Measurements from ENCODE around the gene PLA2G4A.

PLA2G4A gene

DNA sequence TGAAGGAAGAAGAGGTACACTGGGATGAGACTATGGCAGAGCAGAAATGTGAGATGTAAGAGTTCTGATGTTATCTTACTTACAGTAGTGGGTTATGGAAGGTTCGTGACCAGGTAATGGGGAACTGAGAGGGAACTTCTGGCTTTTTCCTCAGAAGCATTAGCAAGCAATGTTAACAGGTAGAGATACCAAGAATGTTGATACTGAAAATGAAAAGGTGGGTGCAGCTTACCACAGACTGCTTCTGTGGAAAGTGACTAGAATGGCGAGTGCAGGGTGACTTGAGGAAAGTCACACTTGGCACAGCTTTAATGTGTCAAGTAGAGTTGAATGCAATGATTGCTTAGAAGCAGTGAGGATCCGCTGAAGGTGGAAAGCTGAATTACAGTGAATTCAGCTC, 70.8 kb downstream of the PLA2G4A start:
- no peak overlapping the region for H3K4me3 ChIP-seq (ENCODE audit: low read depth, low read length)
- no peak for DNase-seq (ENCODE audit: low read depth, low spot score)
- TF ChIP-seq, protein P1, sequence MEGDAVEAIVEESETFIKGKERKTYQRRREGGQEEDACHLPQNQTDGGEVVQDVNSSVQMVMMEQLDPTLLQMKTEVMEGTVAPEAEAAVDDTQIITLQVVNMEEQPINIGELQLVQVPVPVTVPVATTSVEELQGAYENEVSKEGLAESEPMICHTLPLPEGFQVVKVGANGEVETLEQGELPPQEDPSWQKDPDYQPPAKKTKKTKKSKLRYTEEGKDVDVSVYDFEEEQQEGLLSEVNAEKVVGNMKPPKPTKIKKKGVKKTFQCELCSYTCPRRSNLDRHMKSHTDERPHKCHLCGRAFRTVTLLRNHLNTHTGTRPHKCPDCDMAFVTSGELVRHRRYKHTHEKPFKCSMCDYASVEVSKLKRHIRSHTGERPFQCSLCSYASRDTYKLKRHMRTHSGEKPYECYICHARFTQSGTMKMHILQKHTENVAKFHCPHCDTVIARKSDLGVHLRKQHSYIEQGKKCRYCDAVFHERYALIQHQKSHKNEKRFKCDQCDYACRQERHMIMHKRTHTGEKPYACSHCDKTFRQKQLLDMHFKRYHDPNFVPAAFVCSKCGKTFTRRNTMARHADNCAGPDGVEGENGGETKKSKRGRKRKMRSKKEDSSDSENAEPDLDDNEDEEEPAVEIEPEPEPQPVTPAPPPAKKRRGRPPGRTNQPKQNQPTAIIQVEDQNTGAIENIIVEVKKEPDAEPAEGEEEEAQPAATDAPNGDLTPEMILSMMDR (IDR thresholded peaks at IDR 0.05; ENCODE audit: low read depth, low read length): no peak
- in situ Hi-C loops (cut with HindIII; ENCODE audit: low sequenced_read_pairs): no loop called here

DNA sequence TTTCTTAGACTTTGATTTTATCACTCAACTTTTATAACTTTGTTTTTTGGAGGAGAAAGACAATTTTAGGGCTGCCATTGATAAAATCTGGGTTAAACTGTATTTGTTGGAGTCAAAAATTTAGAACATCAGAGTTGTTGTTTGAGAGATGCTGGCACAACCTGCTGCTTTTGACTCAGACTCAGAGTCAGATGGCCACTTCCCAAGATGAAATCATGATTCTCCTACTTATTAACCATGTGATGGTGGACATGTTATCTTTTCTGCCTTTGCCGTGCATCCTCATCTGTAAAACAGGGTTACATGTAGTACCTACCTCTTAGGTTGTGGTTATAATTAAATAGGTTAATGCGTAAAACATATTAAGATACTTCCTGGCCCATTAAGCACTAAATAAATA, 71.2 kb downstream of the PLA2G4A start:
- no peak for DNase-seq (ENCODE audit: low read depth, low spot score)
- TF ChIP-seq, protein P1 (IDR thresholded peaks at IDR 0.05; ENCODE audit: low read depth, low read length): no peak
- H3K4me3 ChIP-seq (ENCODE audit: low read depth, low read length): no peak overlapping the region
- in situ Hi-C loops (cut with HindIII; ENCODE audit: low sequenced_read_pairs): no loop called here

DNA sequence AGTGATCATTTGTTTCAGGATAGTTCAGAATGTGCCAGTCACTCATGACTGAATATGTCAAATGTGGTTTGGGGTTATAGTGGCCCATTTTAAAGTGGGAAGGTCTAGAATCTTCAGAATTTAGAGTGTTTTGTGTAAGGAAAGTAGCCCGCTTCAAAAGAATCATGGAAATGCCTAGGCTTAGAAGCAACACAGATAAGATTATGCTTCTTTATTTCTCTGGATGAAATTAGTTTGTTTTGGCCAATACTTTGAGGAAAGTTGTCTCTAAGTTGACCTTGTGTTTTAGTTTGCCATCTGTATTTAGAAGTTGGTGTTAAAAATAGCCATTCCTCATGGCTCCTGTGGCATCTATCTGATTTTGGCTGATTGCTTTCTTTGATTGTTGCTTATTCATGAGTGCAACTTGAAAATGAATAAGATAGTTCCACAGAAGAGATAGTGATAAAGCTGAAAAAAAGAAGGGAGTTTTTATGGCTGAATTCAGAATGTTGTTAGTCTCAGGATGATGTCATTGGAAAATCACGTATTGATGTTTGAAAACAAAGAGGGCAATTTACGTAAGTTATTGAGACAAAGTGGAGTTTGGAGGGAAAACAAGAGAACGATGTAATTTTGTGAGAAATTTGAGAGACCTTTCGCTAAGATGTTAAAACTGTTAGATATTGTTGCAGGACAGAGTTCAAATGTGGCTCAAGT, 71.9 kb downstream of the PLA2G4A start:
- DNase-seq (ENCODE audit: low read depth, low spot score): no peak
- in situ Hi-C loops (cut with HindIII; ENCODE audit: low sequenced_read_pairs): no loop called here
- TF ChIP-seq, protein P1 (IDR thresholded peaks at IDR 0.05; ENCODE audit: low read depth, low read length): no peak
- no peak overlapping the region for H3K4me3 ChIP-seq (ENCODE audit: low read depth, low read length)

GRCh38 chr1:186901631-186902030, 72.9 kb downstream of the PLA2G4A start:
- TF ChIP-seq, protein P1 (IDR thresholded peaks at IDR 0.05; ENCODE audit: low read depth, low read length): no peak
- no peak overlapping the region for H3K4me3 ChIP-seq (ENCODE audit: low read depth, low read length)
- in situ Hi-C loops (cut with HindIII; ENCODE audit: low sequenced_read_pairs): no loop called here
- no peak for DNase-seq (ENCODE audit: low read depth, low spot score)

- no peak overlapping the region for H3K4me3 ChIP-seq (ENCODE audit: low read depth, low read length)
- no peak for DNase-seq (ENCODE audit: low read depth, low spot score)
- in situ Hi-C loops (cut with HindIII; ENCODE audit: low sequenced_read_pairs): no loop called here
- TF ChIP-seq, protein P1 (IDR thresholded peaks at IDR 0.05; ENCODE audit: low read depth, low read length): no peak
Measured at GRCh38 chr1:186903374-186904136, 74.8 kb downstream of the PLA2G4A start.

GRCh38 chr1:186904361-186904760, 75.6 kb downstream of the PLA2G4A start:
- in situ Hi-C loops (cut with HindIII; ENCODE audit: low sequenced_read_pairs): no loop called here
- TF ChIP-seq, protein P1 (IDR thresholded peaks at IDR 0.05; ENCODE audit: low read depth, low read length): no peak
- DNase-seq (ENCODE audit: low read depth, low spot score): no peak
- no peak overlapping the region for H3K4me3 ChIP-seq (ENCODE audit: low read depth, low read length)

All from astrocyte of the spinal cord (primary cell).